ENCODE results near the gene TIMP4.
A peak's percentile ranks its signal among the peaks of the same experiment; 100 is the strongest.

TIMP4 gene

GRCh38 chr3:12182687-12183441, 24.2 kb upstream of the TIMP4 start:
- no peak for DNase-seq (ENCODE audit: insufficient read length)
- FAIRE-seq = no peak
- TF ChIP-seq POLR2AphosphoS5 (IDR thresholded peaks at IDR 0.05; ENCODE audit: low read depth, low read length) = no peak
- TF ChIP-seq TAF1 (IDR thresholded peaks at IDR 0.05; ENCODE audit: borderline replicate concordance, low read depth, low read length) = no peak
- no peak for TF ChIP-seq POLR2A (IDR thresholded peaks at IDR 0.05; ENCODE audit: low read depth, low read length)

- TF ChIP-seq POLR2AphosphoS5 (IDR thresholded peaks at IDR 0.05; ENCODE audit: low read depth, low read length) = no peak
- TF ChIP-seq POLR2A (IDR thresholded peaks at IDR 0.05; ENCODE audit: low read depth, low read length) = no peak
- TF ChIP-seq TAF1 (IDR thresholded peaks at IDR 0.05; ENCODE audit: borderline replicate concordance, low read depth, low read length) = no peak
- FAIRE-seq (no peak), DNase-seq (ENCODE audit: insufficient read length) (no peak)
These were observed 23.1 kb upstream of the TIMP4 start for GRCh38 chr3:12181806-12182205.

DNA sequence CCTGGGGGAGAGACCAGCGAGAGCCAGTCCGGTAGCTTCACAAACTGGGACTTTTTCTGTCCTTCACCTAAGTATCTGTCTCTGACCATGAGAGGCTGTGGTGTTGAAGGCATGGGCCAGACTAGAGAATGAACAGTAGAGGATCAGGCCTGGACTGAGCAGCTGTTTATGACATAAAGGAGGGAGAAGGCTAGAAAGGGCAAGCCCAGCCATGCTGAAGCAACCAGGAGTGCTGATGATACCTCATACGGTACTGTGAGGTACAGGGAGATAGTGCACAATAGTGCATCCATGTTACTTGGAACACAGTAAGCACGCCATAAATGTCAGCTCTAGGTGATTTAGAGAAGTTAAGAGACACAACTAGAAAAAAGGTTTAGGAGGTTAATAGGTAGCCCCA, 22.6 kb upstream of the TIMP4 start:
- FAIRE-seq (no peak), DNase-seq (ENCODE audit: insufficient read length) (no peak)
- no peak for TF ChIP-seq TAF1 (IDR thresholded peaks at IDR 0.05; ENCODE audit: borderline replicate concordance, low read depth, low read length)
- no peak for TF ChIP-seq POLR2AphosphoS5 (IDR thresholded peaks at IDR 0.05; ENCODE audit: low read depth, low read length)

GRCh38 chr3:12180631-12181030, 21.9 kb upstream of the TIMP4 start:
- TF ChIP-seq POLR2AphosphoS5 (IDR thresholded peaks at IDR 0.05; ENCODE audit: low read depth, low read length) (no peak), TAF1 (IDR thresholded peaks at IDR 0.05; ENCODE audit: borderline replicate concordance, low read depth, low read length) (no peak), POLR2A (IDR thresholded peaks at IDR 0.05; ENCODE audit: low read depth, low read length) (no peak)
- FAIRE-seq (no peak), DNase-seq (ENCODE audit: insufficient read length) (no peak)

- FAIRE-seq (no peak), DNase-seq (ENCODE audit: insufficient read length) (no peak)
- TF ChIP-seq POLR2A (IDR thresholded peaks at IDR 0.05; ENCODE audit: low read depth, low read length) (no peak), POLR2AphosphoS5 (IDR thresholded peaks at IDR 0.05; ENCODE audit: low read depth, low read length) (no peak), TAF1 (IDR thresholded peaks at IDR 0.05; ENCODE audit: borderline replicate concordance, low read depth, low read length) (no peak)
These were observed 21.5 kb upstream of the TIMP4 start for GRCh38 chr3:12180218-12180617.

GRCh38 chr3:12179441-12179840, 20.7 kb upstream of the TIMP4 start:
- DNase-seq (ENCODE audit: insufficient read length) = no peak
- no peak for FAIRE-seq
- no peak for TF ChIP-seq POLR2AphosphoS5 (IDR thresholded peaks at IDR 0.05; ENCODE audit: low read depth, low read length)
- no peak for TF ChIP-seq TAF1 (IDR thresholded peaks at IDR 0.05; ENCODE audit: borderline replicate concordance, low read depth, low read length)
- TF ChIP-seq POLR2A (IDR thresholded peaks at IDR 0.05; ENCODE audit: low read depth, low read length) = no peak

DNA sequence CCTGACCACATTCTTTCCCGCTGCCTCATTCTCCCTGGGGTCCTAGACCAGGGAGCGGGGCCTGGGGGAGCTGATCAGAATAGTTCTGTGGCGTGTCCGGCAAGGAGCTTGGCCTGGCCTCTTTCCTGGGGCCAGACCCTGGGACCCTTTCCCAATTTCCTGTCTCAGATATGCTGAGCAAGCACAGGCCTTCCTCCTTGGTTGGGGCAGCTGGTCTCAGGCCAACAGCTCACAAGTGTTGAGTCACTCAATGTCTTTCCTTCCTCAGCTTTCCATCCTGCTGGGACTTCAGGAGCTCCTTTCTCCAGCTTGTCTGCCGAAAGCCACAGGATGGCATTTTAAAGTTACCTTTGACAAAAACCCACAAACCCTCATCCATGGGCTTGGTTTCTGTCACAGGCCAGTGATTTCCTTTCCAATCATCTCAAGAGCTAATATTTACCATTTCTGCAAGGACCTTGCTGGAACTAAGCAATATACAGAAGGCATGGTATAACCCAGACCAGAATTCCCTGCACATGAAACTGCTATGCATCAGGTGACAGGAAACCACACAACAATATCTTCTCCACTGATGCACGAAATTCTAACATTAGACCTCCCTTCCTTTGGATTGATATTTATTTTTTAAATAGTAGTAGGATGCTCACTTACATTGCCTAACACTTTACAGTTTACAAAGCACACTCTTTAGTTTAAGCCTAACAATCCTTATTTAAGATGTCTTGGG, 19.5 kb upstream of the TIMP4 start:
- TF ChIP-seq POLR2A (IDR thresholded peaks at IDR 0.05; ENCODE audit: low read depth, low read length) = no peak
- DNase-seq (ENCODE audit: insufficient read length) (no peak), FAIRE-seq (no peak)

- TF ChIP-seq POLR2AphosphoS5 (IDR thresholded peaks at IDR 0.05; ENCODE audit: low read depth, low read length) (no peak), TAF1 (IDR thresholded peaks at IDR 0.05; ENCODE audit: borderline replicate concordance, low read depth, low read length) (no peak), POLR2A (IDR thresholded peaks at IDR 0.05; ENCODE audit: low read depth, low read length) (no peak)
- no peak for DNase-seq (ENCODE audit: insufficient read length)
- FAIRE-seq = no peak
These were observed 18.4 kb upstream of the TIMP4 start for GRCh38 chr3:12177126-12177525.

DNA sequence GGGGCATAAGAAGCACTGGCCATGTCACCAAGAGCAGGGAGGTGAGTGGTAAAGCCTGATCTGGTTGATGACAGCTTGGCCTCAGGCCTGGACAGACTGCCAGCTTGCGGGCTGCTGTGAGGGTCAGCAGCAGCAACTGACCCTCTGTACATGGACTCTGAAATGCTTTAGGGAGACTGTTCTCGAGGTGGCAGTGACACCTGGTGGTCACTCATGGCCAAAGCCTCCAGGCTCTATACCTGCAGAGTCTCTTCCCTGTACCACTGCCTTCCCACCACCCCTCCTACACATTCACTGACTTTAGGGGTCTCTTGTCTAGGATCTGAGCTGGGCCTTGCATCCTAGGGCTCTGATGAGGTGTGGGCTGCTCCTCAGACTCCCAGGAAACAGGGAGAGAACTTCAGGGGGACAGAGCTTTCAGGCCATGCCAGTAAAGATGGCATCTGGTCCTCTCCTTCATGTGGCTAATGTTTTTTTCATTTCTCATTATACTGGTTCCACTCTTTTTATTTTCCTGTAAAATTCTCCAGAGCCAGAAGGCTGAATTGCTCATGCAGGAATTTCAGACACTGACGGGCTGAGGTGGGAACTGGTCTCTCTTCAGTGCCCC, 17.2 kb upstream of the TIMP4 start:
- FAIRE-seq (no peak), DNase-seq (ENCODE audit: insufficient read length) (peak; percentile 29)
- TF ChIP-seq POLR2AphosphoS5 (IDR thresholded peaks at IDR 0.05; ENCODE audit: low read depth, low read length) (no peak), POLR2A (IDR thresholded peaks at IDR 0.05; ENCODE audit: low read depth, low read length) (no peak), TAF1 (IDR thresholded peaks at IDR 0.05; ENCODE audit: borderline replicate concordance, low read depth, low read length) (no peak)

DNA sequence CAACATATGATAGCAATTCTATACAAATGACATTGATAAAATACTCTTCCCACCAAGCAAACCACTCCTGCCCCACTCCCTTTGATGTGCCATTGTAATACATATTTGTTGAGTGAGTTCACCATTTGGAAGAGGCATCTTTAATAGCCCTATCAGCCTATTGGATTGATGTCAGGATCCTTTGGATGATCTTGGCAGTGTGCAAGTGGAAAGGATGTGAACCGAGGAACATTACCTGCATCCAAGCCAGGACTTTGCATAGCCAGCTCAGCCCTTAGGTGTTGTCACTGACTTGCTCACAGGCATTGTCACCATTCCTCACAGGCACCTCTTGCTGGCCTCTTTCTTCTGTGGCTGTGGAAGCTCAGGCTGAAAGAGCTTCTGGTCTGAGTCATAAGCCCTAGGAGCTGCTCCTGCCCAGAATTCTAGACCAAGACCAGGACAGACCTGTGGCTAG, 16.5 kb upstream of the TIMP4 start:
- DNase-seq (ENCODE audit: insufficient read length) (no peak), FAIRE-seq (no peak)
- no peak for TF ChIP-seq POLR2A (IDR thresholded peaks at IDR 0.05; ENCODE audit: low read depth, low read length)

GRCh38 chr3:12170207-12170606, 11.5 kb upstream of the TIMP4 start:
- TF ChIP-seq POLR2AphosphoS5 (IDR thresholded peaks at IDR 0.05; ENCODE audit: low read depth, low read length) = no peak
- TF ChIP-seq TAF1 (IDR thresholded peaks at IDR 0.05; ENCODE audit: borderline replicate concordance, low read depth, low read length) = no peak
- TF ChIP-seq POLR2A (IDR thresholded peaks at IDR 0.05; ENCODE audit: low read depth, low read length) = no peak
- no peak for DNase-seq (ENCODE audit: insufficient read length)
- FAIRE-seq = no peak

- no peak for FAIRE-seq
- TF ChIP-seq POLR2A (IDR thresholded peaks at IDR 0.05; ENCODE audit: low read depth, low read length) = no peak
- no peak for TF ChIP-seq TAF1 (IDR thresholded peaks at IDR 0.05; ENCODE audit: borderline replicate concordance, low read depth, low read length)
- no peak for TF ChIP-seq POLR2AphosphoS5 (IDR thresholded peaks at IDR 0.05; ENCODE audit: low read depth, low read length)
- DNase-seq (ENCODE audit: insufficient read length) = no peak
These were observed 7.2 kb upstream of the TIMP4 start for GRCh38 chr3:12165909-12166308.

All from GM12892 (cell line).